ENCODE results near the gene SPATA33. TPM values are rescaled to one million over a fixed set of nuclear protein-coding genes. Genes with fewer than 3 reads are reported as not detected.
"Not testable (repeated sequence)": the region's sequence is repeated elsewhere in the genome, so short reads cannot be mapped to it uniquely, and the experiment has no call there.

SPATA33 gene
- total RNA-seq, 1 experiment from 2014 or later = 25.6 TPM

DNA sequence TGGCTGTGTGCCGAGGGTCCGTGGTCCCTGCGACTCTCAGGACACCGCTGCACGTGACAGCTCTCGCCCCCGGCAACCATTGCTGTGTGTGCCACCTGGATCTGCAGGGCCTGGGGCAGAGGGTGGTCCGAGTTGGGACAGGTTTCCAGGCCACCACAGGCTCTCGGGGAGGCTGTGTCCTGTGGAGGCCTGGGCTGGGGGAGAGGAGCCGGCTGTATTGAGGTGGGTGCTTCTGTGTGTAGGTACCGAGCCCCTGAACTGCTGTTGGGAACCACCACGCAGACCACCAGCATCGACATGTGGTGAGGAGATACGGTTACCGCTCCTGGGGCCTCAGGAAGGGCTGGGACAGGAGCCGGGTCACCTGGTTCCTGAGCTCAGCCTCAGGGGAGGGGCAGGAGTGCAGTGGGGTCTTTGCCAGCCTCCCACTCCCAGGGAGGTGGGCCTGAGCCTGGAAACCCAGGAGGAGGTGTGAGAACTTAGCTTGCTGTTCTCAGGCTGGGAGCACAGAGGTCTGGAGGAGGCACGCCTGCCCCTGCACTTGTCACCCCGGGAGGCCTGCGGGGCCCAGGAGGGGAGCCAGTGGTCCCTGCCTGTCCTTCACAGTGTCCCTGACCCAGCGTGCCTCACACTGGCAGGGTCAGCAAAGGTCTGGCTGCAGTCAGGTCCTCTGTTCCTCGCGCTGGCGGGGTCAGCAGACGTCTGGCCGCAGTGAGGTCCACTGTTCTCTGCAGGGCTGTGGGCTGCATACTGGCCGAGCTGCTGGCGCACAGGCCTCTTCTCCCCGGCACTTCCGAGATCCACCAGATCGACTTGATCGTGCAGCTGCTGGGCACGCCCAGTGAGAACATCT is 36.5 kb downstream of the SPATA33 start:
- H3K9me3 ChIP-seq (ENCODE audit: insufficient read depth, low read depth) = no peaks in the 10 kb centered on the region
- TF ChIP-seq, protein P1, sequence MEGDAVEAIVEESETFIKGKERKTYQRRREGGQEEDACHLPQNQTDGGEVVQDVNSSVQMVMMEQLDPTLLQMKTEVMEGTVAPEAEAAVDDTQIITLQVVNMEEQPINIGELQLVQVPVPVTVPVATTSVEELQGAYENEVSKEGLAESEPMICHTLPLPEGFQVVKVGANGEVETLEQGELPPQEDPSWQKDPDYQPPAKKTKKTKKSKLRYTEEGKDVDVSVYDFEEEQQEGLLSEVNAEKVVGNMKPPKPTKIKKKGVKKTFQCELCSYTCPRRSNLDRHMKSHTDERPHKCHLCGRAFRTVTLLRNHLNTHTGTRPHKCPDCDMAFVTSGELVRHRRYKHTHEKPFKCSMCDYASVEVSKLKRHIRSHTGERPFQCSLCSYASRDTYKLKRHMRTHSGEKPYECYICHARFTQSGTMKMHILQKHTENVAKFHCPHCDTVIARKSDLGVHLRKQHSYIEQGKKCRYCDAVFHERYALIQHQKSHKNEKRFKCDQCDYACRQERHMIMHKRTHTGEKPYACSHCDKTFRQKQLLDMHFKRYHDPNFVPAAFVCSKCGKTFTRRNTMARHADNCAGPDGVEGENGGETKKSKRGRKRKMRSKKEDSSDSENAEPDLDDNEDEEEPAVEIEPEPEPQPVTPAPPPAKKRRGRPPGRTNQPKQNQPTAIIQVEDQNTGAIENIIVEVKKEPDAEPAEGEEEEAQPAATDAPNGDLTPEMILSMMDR (conservative IDR thresholded peaks at IDR 0.05) = no peak
- no peak for TF ChIP-seq EZH2 (IDR thresholded peaks at IDR 0.05; ENCODE audit: low read depth)
- no peak overlapping the region for H3K27ac ChIP-seq
- no peak overlapping the region for H3K4me3 ChIP-seq
- peaks cover 27% of the 10 kb centered on the region; the same call in 1 of the 2 replicates for H3F3A ChIP-seq (ENCODE audit: insufficient read depth, low read depth)
- no peaks in the 10 kb centered on the region for H3K9me2 ChIP-seq (ENCODE audit: insufficient read depth)
- no peaks in the 10 kb centered on the region for H3K27me3 ChIP-seq (ENCODE audit: insufficient read depth, low read depth)
- H3K79me2 ChIP-seq (ENCODE audit: low read depth) = peaks cover 9% of the 10 kb centered on the region; the same call in 1 of the 2 replicates
- H2AFZ ChIP-seq = no peak overlapping the region
- no peak for DNase-seq
- peaks cover 20% of the 10 kb centered on the region for H4K20me1 ChIP-seq (ENCODE audit: insufficient read depth)
- no peaks in the 10 kb centered on the region for H3K4me1 ChIP-seq (replicated peaks; ENCODE audit: insufficient read depth)
- H3K36me3 ChIP-seq (ENCODE audit: low read depth) = peaks cover 4% of the 10 kb centered on the region; the same call in 1 of the 2 replicates
- intact Hi-C loops (cut with micrococcal nuclease; ENCODE audit: unreplicated experiment) = no loop called here
- no peak overlapping the region for H3K4me2 ChIP-seq
- ChIA-PET POLR2A (ENCODE audit: unreplicated experiment) (interaction anchor here (0.6 kb wide), 1 partner anchor 12 kb away, joined by 5 read pairs; no protein-coding TSS in a partner anchor), CTCF (interaction anchor here (0.5 kb wide), 1 partner anchor 374 kb away, joined by 3 read pairs; no protein-coding TSS in a partner anchor)
- no TSS peak for BruUV-seq (replicated peaks)

- Histone ChIP-seq H4K20me1 (ENCODE audit: insufficient read depth) (peaks cover 21% of the 10 kb centered on the region), H3F3A (ENCODE audit: insufficient read depth, low read depth) (peaks cover 32% of the 10 kb centered on the region; the same call in 1 of the 2 replicates)
- H3K9me2 ChIP-seq (ENCODE audit: insufficient read depth); H3K27me3 ChIP-seq (ENCODE audit: insufficient read depth, low read depth); H3K4me3 ChIP-seq; H3K36me3 ChIP-seq (ENCODE audit: low read depth); BruUV-seq (replicated peaks); CTCF ChIA-PET; intact Hi-C loops (cut with micrococcal nuclease; ENCODE audit: unreplicated experiment); H3K4me1 ChIP-seq (replicated peaks; ENCODE audit: insufficient read depth); H3K79me2 ChIP-seq (ENCODE audit: low read depth); H3K9me3 ChIP-seq (ENCODE audit: insufficient read depth, low read depth); DNase-seq; H2AFZ ChIP-seq; H3K4me2 ChIP-seq; POLR2A ChIA-PET (ENCODE audit: unreplicated experiment); H3K27ac ChIP-seq: not testable (repeated sequence)
These were observed 37.1 kb downstream of the SPATA33 start for GRCh38 chr16:89694784-89695085.

DNA sequence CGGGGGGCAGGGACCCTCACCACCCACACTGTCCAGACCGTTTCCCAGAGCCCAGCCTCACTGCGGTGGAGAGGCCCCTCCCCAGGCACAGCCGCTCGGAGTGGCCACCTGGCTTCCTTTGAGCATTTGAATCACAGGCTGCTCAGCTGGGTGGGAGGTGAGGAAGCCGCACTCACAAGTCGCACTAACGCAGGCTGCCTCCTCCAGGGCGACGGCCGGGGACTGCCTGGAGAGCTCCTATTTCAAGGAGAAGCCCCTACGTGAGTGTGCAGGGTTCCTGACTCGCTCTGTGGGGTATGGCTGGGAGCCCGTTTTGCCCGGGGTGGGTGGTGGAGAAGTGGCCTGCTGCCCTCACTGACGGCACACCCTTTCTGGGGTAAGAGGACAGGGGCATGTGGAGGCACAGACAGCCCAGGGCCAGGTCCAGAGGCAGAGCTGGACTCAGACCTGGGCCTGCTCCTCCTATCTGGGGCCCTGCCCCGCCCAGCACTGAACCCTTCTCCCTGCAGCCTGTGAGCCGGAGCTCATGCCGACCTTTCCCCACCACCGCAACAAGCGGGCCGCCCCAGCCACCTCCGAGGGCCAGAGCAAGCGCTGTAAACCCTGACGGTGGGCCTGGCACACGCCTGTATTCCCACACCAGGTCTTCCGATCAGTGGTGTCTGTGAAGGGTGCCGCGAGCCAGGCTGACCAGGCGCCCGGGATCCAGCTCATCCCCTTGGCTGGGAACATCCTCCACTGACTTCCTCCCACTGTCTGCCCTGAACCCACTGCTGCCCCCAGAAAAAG is 37.6 kb downstream of the SPATA33 start:
- ChIA-PET CTCF (no interaction called here), POLR2A (ENCODE audit: unreplicated experiment) (no interaction called here)
- no peak overlapping the region for H3K27ac ChIP-seq
- DNase-seq = no peak
- BruUV-seq (replicated peaks) = no TSS peak
- intact Hi-C loops (cut with micrococcal nuclease; ENCODE audit: unreplicated experiment) = no loop called here
- H3K4me3 ChIP-seq = no peak overlapping the region
- H3F3A ChIP-seq (ENCODE audit: insufficient read depth, low read depth) = peaks cover 34% of the 10 kb centered on the region; the same call in 1 of the 2 replicates
- TF ChIP-seq, protein P1 (conservative IDR thresholded peaks at IDR 0.05) = no peak
- TF ChIP-seq EZH2 (IDR thresholded peaks at IDR 0.05; ENCODE audit: low read depth) = no peak
- H4K20me1 ChIP-seq (ENCODE audit: insufficient read depth) = peaks cover 23% of the 10 kb centered on the region
- no peaks in the 10 kb centered on the region for H3K27me3 ChIP-seq (ENCODE audit: insufficient read depth, low read depth)
- H3K9me3 ChIP-seq (ENCODE audit: insufficient read depth, low read depth) = no peaks in the 10 kb centered on the region
- no peaks in the 10 kb centered on the region for H3K36me3 ChIP-seq (ENCODE audit: low read depth)
- H3K79me2 ChIP-seq (ENCODE audit: low read depth) = 0 out of 2 replicates have a peak, but pooled peaks cover 1% of the 10 kb centered on the region
- no peak overlapping the region for H3K4me2 ChIP-seq
- peaks cover 5% of the 10 kb centered on the region; the same call in 1 of the 2 replicates for H3K4me1 ChIP-seq (replicated peaks; ENCODE audit: insufficient read depth)
- no peaks in the 10 kb centered on the region for H3K9me2 ChIP-seq (ENCODE audit: insufficient read depth)
- H2AFZ ChIP-seq = no peak overlapping the region

Data from PC-9 (cell line).